RWPE2 (cell line): ENCODE data around the gene KCNH1.

Source experiments
- ATAC-seq: fragments of 200-7000 bp; cut with Tn5 transposase; 3 replicates; pipeline ENCODE4 v1.9.1; 2021; ENCODE audit warnings: low read depth
- DNase-seq: peaks from one replicate; pipeline ENCODE4 v3.0.0-alpha.2; 2020; ENCODE audit warnings: low spot score
- H3K27ac ChIP-seq: fragments of 450-650 bp; 2 replicates; pipeline ENCODE4 v1.5.1; 2017; ENCODE audit warnings: mild to moderate bottlenecking; ENCODE audit not compliant: poor library complexity, severe bottlenecking
- H3K27me3 ChIP-seq: fragments of 250-450 bp; sonication (Bioruptor Pico); 2 replicates; pipeline ENCODE4 v1.5.1; 2021; ENCODE audit warnings: mild to moderate bottlenecking, moderate library complexity; ENCODE audit not compliant: insufficient read depth, poor library complexity, severe bottlenecking
- H3K36me3 ChIP-seq: fragments of 250-450 bp; sonication (Bioruptor Pico); 2 replicates; pipeline ENCODE4 v1.5.1; 2020; ENCODE audit warnings: low read depth, mild to moderate bottlenecking, moderate library complexity
- H3K4me1 ChIP-seq: fragments of 250-450 bp; sonication (Bioruptor Pico); 2 replicates; pipeline ENCODE4 v1.5.1; 2021; ENCODE audit warnings: mild to moderate bottlenecking, moderate library complexity; ENCODE audit not compliant: insufficient read depth, poor library complexity, severe bottlenecking
- H3K4me3 ChIP-seq: fragments of 250-450 bp; sonication (Bioruptor Pico); 2 replicates; pipeline ENCODE4 v1.5.1; 2021; ENCODE audit warnings: mild to moderate bottlenecking, moderate library complexity; ENCODE audit not compliant: severe bottlenecking
- H3K9me3 ChIP-seq: fragments of 250-450 bp; sonication (Bioruptor Pico); 2 replicates; pipeline ENCODE4 v1.5.1; 2021; ENCODE audit warnings: mild to moderate bottlenecking, moderate library complexity; ENCODE audit not compliant: severe bottlenecking
- TF ChIP-seq, protein P1 (sequence below): fragments of 450-650 bp; IDR thresholded peaks from one replicate; pipeline ENCODE4 v1.5.1; 2017; ENCODE audit warnings: mild to moderate bottlenecking, moderate library complexity; ENCODE audit not compliant: poor library complexity, severe bottlenecking

KCNH1 gene

DNA sequence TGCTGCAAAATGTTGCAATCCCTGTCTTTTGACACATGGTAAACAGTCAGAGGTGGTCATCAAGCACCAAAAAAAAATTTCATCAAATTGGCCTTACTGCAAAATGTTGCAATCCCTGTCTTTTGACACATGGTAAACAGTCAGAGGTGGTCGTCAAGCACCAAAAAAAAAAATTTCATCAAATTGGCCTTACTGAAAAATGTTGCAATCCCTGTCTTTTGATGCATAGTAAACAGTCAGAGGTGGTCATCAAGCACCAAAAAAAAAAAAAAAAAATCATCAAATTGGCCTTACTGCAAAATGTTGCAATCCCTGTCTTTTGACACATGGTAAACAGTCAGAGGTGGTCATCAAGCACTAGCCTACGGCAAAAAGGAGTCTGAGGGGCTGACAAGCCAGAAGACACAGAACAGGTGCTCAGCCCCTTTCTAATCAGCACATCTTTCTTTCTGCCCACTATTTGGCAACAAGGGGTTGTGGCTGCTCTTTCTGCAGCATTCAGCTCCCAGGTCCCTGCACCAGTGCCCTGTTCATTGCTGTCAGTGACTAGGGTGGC lies 223.8 kb downstream of the KCNH1 start:
- no peaks in the 10 kb centered on the region for H3K36me3 ChIP-seq
- no peaks in the 10 kb centered on the region for H3K27me3 ChIP-seq
- H3K9me3 ChIP-seq: no peaks in the 10 kb centered on the region
- no peak overlapping the region for H3K4me3 ChIP-seq
- ATAC-seq (no peak), DNase-seq (no peak)
- no peak overlapping the region for H3K27ac ChIP-seq
- TF ChIP-seq, protein P1, sequence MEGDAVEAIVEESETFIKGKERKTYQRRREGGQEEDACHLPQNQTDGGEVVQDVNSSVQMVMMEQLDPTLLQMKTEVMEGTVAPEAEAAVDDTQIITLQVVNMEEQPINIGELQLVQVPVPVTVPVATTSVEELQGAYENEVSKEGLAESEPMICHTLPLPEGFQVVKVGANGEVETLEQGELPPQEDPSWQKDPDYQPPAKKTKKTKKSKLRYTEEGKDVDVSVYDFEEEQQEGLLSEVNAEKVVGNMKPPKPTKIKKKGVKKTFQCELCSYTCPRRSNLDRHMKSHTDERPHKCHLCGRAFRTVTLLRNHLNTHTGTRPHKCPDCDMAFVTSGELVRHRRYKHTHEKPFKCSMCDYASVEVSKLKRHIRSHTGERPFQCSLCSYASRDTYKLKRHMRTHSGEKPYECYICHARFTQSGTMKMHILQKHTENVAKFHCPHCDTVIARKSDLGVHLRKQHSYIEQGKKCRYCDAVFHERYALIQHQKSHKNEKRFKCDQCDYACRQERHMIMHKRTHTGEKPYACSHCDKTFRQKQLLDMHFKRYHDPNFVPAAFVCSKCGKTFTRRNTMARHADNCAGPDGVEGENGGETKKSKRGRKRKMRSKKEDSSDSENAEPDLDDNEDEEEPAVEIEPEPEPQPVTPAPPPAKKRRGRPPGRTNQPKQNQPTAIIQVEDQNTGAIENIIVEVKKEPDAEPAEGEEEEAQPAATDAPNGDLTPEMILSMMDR: no peak
- no peaks in the 10 kb centered on the region for H3K4me1 ChIP-seq

DNA sequence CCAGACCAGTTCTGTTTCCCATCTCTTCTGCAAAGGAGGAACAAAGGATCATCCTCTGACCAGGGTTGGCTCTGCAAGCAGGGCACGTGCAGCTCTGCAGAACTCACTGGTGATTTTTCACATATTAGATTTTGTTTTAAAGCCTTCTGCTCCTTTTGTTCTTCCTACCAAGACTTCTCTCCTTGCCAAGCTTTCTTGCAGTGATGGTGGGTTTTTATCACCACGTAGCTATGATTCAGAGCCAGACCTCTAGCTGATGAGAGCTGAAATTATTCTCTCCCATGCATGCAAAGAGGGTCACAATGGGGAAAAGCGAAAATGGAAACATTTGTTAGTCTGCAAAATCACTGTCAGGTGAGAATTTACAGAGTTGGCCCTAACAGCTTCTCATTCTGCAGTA lies 225.2 kb downstream of the KCNH1 start:
- DNase-seq (no peak), ATAC-seq (no peak)
- Histone ChIP-seq H3K4me3 (no peak overlapping the region), H3K27me3 (no peaks in the 10 kb centered on the region), H3K9me3 (no peaks in the 10 kb centered on the region), H3K36me3 (no peaks in the 10 kb centered on the region), H3K4me1 (no peaks in the 10 kb centered on the region), H3K27ac (no peak overlapping the region)
- TF ChIP-seq, protein P1: no peak

DNA sequence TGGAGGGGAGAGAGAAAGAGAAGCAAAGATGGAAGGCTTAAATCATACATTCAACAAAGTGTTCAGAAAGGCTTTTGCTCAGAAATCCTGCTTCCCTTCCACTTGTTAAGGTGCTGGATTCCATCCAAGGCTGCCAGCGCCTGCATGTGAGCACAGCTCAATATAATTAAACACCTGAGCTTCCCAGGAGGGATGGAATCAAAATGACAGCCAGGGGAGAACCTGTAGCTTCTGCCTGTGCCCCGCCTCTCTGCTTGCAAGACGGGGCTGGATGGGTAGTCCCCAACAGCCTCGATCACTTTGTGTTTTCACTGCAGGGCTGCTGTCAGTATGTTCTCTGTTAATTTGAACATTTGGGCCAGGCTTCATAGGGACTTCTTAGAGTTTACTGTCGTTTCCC lies 225.7 kb downstream of the KCNH1 start:
- DNase-seq (no peak), ATAC-seq (no peak)
- Histone ChIP-seq H3K4me3 (no peak overlapping the region), H3K4me1 (no peaks in the 10 kb centered on the region), H3K36me3 (no peaks in the 10 kb centered on the region), H3K9me3 (no peaks in the 10 kb centered on the region), H3K27me3 (no peaks in the 10 kb centered on the region), H3K27ac (no peak overlapping the region)
- TF ChIP-seq, protein P1: no peak

DNA sequence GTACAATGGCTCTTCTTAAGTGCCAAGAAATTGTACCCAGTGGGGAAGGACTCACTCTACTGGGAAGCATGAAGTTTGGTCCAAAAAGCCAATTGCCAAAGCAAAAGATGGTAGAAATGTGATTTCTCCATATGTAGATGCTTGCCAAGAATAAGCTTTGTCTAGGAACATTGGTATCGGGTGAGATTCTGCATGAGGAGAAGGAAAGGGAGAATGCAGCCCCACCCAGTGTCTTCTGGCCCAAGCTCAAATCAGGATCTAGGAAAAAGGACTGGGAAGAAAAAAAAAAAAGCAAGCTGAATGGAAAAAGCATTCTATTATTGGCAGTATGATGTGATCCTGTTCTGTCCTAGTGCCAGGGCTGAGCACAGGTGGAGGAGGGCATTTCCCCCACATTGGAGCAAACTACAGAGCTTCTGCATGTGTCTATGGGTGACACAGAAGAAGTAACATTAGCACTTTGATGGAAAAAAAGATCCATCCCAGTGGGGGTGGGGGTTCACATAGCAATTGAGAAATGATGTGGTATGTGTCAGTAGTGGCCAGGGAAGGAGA lies 226.6 kb downstream of the KCNH1 start:
- Histone ChIP-seq H3K27me3 (no peaks in the 10 kb centered on the region), H3K4me3 (no peak overlapping the region), H3K27ac (no peak overlapping the region), H3K36me3 (no peaks in the 10 kb centered on the region), H3K4me1 (no peaks in the 10 kb centered on the region), H3K9me3 (no peaks in the 10 kb centered on the region)
- ATAC-seq: no peak
- no peak for DNase-seq
- TF ChIP-seq, protein P1: no peak

DNA sequence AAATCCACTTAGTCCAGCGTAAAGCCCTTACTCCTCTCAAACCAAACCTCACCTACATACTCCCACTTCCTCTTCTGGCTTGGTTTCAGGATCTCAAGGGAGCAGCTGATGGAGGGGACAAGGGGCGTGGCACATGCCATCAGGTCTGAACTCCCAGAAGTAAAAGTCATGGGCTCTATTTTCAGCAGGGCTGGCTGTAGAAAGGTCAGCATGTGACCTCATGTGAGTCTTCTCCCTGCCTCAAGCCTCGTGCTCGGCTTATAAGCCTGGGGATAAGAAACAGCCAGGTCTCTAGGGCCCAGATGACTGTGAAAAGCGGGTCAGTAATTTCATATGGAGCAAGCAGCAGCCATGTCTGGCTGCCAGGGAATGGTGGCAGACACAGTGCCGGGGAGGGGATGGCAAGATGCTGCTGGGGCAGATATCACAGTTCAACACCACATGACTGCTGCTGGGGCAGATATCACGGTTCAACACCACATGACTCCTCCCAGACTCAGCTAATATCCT lies 227.9 kb downstream of the KCNH1 start:
- DNase-seq: no peak

More for the DNA sequence above, 227.9 kb downstream of the KCNH1 start:
- no peaks in the 10 kb centered on the region for H3K27me3 ChIP-seq
- no peak for ATAC-seq
- no peak overlapping the region for H3K27ac ChIP-seq
- H3K36me3 ChIP-seq: no peaks in the 10 kb centered on the region
- H3K4me1 ChIP-seq: no peaks in the 10 kb centered on the region
- H3K4me3 ChIP-seq: no peak overlapping the region
- H3K9me3 ChIP-seq: no peaks in the 10 kb centered on the region
- TF ChIP-seq, protein P1: no peak
